ENCODE measurements around the gene ARHGEF2. TPM values are rescaled to one million over a fixed set of nuclear protein-coding genes. Genes with fewer than 3 reads are reported as not detected.
A peak's percentile ranks its signal among the peaks of the same experiment; 100 is the strongest.

The ARHGEF2 gene
- total RNA-seq, 6 experiments from 2014 or later = 82.0 to 94.6 (median 83.9) TPM

DNA sequence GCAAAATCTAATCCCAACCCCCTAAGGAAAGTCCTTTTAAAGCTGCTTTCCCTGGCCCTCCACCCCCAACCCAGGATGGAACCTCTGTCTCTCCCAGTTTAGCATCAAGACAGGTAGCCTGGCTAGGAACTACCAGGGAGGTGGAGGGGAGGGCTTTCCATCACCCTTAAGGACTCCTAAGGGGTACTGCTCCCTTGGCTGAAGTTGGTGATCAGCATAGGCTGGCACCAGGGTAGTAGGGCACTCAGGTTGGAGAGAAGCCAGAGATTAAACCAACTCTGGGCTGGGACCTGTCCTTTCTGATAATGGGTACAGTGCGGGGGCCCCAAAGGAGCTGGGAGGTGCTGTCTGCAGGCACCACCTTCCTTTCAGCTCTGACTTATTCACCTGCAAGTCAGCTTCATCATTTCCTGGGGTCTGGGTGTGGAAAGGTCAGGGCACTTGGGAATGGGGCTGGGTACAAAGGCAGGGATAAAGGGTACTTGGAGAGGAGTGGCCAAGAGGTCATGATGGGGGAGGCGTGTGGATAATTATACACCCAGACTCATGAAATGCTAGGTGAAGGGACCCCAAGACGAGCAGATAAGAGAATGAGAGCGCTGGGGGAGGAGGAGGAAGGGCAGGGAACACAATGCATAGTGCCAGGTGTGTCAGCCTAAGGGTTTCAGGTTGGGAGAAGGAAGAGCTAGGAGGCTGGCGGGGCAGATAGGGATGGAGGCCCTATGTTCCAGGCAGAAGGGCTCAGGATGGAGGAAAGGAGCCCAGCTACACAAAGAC lies 1.2 kb downstream of the ARHGEF2 start:
- Mint-ChIP-seq H3K4me3 (peak overlapping the region; percentile 90), H3K36me3 (ENCODE audit: low read depth) (peaks cover 18% of the 10 kb centered on the region), H3K9me3 (no peaks in the 10 kb centered on the region), H3K27me3 (ENCODE audit: insufficient read depth) (no peaks in the 10 kb centered on the region; the same call in none of the 2 replicates), H3K27ac (peak overlapping the region; percentile 95), H3K4me1 (ENCODE audit: low read depth) (peaks cover 78% of the 10 kb centered on the region)
- no peak for TF ChIP-seq CTCF (IDR thresholded peaks at IDR 0.05)
- no peak for DNase-seq

GRCh38 chr1:155976062-155976912 lies 2.1 kb downstream of the ARHGEF2 start:
- TF ChIP-seq CTCF (IDR thresholded peaks at IDR 0.05) = no peak
- DNase-seq = peak; percentile 55
- H3K4me1 Mint-ChIP-seq (ENCODE audit: low read depth) = peaks cover 78% of the 10 kb centered on the region
- H3K36me3 Mint-ChIP-seq (ENCODE audit: low read depth) = peaks cover 19% of the 10 kb centered on the region
- no peaks in the 10 kb centered on the region; the same call in none of the 2 replicates for H3K27me3 Mint-ChIP-seq (ENCODE audit: insufficient read depth)
- H3K9me3 Mint-ChIP-seq = no peaks in the 10 kb centered on the region
- H3K27ac Mint-ChIP-seq = peak overlapping the region; percentile 95
- peak overlapping the region; percentile 90 for H3K4me3 Mint-ChIP-seq

- H3K27ac Mint-ChIP-seq = peak overlapping the region; percentile 95
- H3K27me3 Mint-ChIP-seq (ENCODE audit: insufficient read depth) = no peaks in the 10 kb centered on the region; the same call in none of the 2 replicates
- TF ChIP-seq CTCF (IDR thresholded peaks at IDR 0.05) = no peak
- DNase-seq = no peak
- H3K9me3 Mint-ChIP-seq = no peaks in the 10 kb centered on the region
- H3K36me3 Mint-ChIP-seq (ENCODE audit: low read depth) = peaks cover 19% of the 10 kb centered on the region
- H3K4me1 Mint-ChIP-seq (ENCODE audit: low read depth) = peaks cover 78% of the 10 kb centered on the region
- peak overlapping the region; percentile 90 for H3K4me3 Mint-ChIP-seq
These were observed 2.8 kb downstream of the ARHGEF2 start for GRCh38 chr1:155975375-155976061.

GRCh38 chr1:155974208-155975115 lies 3.9 kb downstream of the ARHGEF2 start:
- no peak for TF ChIP-seq CTCF (IDR thresholded peaks at IDR 0.05)
- Mint-ChIP-seq H3K36me3 (ENCODE audit: low read depth) (peaks cover 28% of the 10 kb centered on the region), H3K4me1 (ENCODE audit: low read depth) (peaks cover 78% of the 10 kb centered on the region), H3K4me3 (peak overlapping the region; percentile 90), H3K27me3 (ENCODE audit: insufficient read depth) (no peaks in the 10 kb centered on the region; the same call in none of the 2 replicates), H3K9me3 (no peaks in the 10 kb centered on the region), H3K27ac (peak overlapping the region; percentile 95)
- DNase-seq = no peak
